HepG2 (cell line): ENCODE measurements around the gene OR1F1. TPM values are rescaled to one million over a fixed set of nuclear protein-coding genes. Genes with fewer than 3 reads are reported as not detected.

Source experiments
- ARID2 ChIP-seq: sonication (generic); formaldehyde crosslinking; IDR thresholded peaks from 2 replicates; pipeline ENCODE4 v1.8.1; 2022; ENCODE audit warnings: mild to moderate bottlenecking, missing genetic modification reagents, borderline replicate concordance
- ASH2L ChIP-seq: fragments of 300-600, 200-600 bp; sonication (generic); IDR thresholded peaks from 2 replicates; pipeline ENCODE4 v1.7.0; 2017; ENCODE audit warnings: low read depth, mild to moderate bottlenecking, moderate library complexity, mixed read lengths, low read length; ENCODE audit not compliant: insufficient read length
- ATM ChIP-seq: fragments of 450-650 bp; IDR thresholded peaks from 2 replicates; pipeline ENCODE4 v1.7.1; 2017; ENCODE audit warnings: mild to moderate bottlenecking, borderline replicate concordance
- DPF2 ChIP-seq: sonication (generic); formaldehyde crosslinking; IDR thresholded peaks from 2 replicates; pipeline ENCODE4 v1.4.0; 2020; ENCODE audit warnings: mild to moderate bottlenecking, low read depth, missing genetic modification reagents, borderline replicate concordance
- FOSL2 ChIP-seq: sonication (generic); formaldehyde crosslinking; IDR thresholded peaks from 2 replicates; pipeline ENCODE4 v1.4.0; 2020; ENCODE audit warnings: missing genetic modification reagents
- JDP2 ChIP-seq: sonication (generic); formaldehyde crosslinking; IDR thresholded peaks from 2 replicates; pipeline ENCODE4 v1.8.1; 2022; ENCODE audit warnings: missing genetic modification reagents, borderline replicate concordance
- KAT7 ChIP-seq: IDR thresholded peaks from 2 replicates; pipeline ENCODE4 v1.6.1; 2018; ENCODE audit warnings: borderline replicate concordance, missing compliant biosample characterization
- KLF12 ChIP-seq: sonication (generic); formaldehyde crosslinking; IDR thresholded peaks from 2 replicates; pipeline ENCODE4 v1.4.0; 2020; ENCODE audit warnings: missing genetic modification reagents, borderline replicate concordance
- MAFK ChIP-seq, 2 experiments: IDR thresholded peaks in 1 of 2; conservative IDR thresholded peaks in 1 of 2; 2 replicates each; pipeline ENCODE4 v1.6.1; 2011; ENCODE audit warnings: improper control_type of control experiment in 2 of 2, low read length in 2 of 2
- MED8 ChIP-seq: sonication (generic); formaldehyde crosslinking; IDR thresholded peaks from 2 replicates; pipeline ENCODE4 v1.8.1; 2023; ENCODE audit warnings: mild to moderate bottlenecking, missing genetic modification reagents; ENCODE audit not compliant: insufficient replicate concordance
- MTF2 ChIP-seq: sonication (generic); formaldehyde crosslinking; IDR thresholded peaks from 2 replicates; pipeline ENCODE4 v1.5.0; 2020; ENCODE audit warnings: missing genetic modification reagents, borderline replicate concordance
- NFE2L2 ChIP-seq: fragments of 150-350 bp; IDR thresholded peaks from 2 replicates; pipeline ENCODE4 v1.6.1; 2014; ENCODE audit warnings: low read length
- NR2F2 ChIP-seq: IDR thresholded peaks from 2 replicates; pipeline ENCODE4 v1.6.1; 2012; ENCODE audit warnings: low read depth, inconsistent platforms, borderline replicate concordance
- NRL ChIP-seq: sonication (generic); formaldehyde crosslinking; IDR thresholded peaks from 2 replicates; pipeline ENCODE4 v1.5.0; 2020; ENCODE audit warnings: missing genetic modification reagents, mild to moderate bottlenecking, moderate library complexity, borderline replicate concordance
- RCOR2 ChIP-seq: IDR thresholded peaks from 2 replicates; pipeline ENCODE4 v1.6.1; 2016; ENCODE audit warnings: missing biosample characterization, missing genetic modification reagents
- RFX3 ChIP-seq: IDR thresholded peaks from 2 replicates; pipeline ENCODE4 v1.6.1; 2016; ENCODE audit warnings: missing biosample characterization, missing genetic modification reagents
- RXRB ChIP-seq: IDR thresholded peaks from 2 replicates; pipeline ENCODE4 v1.6.1; 2016; ENCODE audit warnings: borderline replicate concordance, missing genetic modification reagents, missing compliant biosample characterization
- SP4 ChIP-seq: sonication (generic); formaldehyde crosslinking; IDR thresholded peaks from 2 replicates; pipeline ENCODE4 v1.8.1; 2023; ENCODE audit warnings: mild to moderate bottlenecking, missing genetic modification reagents
- ZBTB21 ChIP-seq: sonication (generic); formaldehyde crosslinking; IDR thresholded peaks from 2 replicates; pipeline ENCODE4 v1.4.0; 2020; ENCODE audit warnings: missing genetic modification reagents
- ZBTB44 ChIP-seq: sonication (generic); formaldehyde crosslinking; IDR thresholded peaks from 2 replicates; pipeline ENCODE4 v1.4.0; 2020; ENCODE audit warnings: missing genetic modification reagents
- ZBTB7A ChIP-seq: sonication (generic); formaldehyde crosslinking; IDR thresholded peaks from 2 replicates; pipeline ENCODE4 v1.8.0; 2022; ENCODE audit warnings: mild to moderate bottlenecking, missing genetic modification reagents
- ZBTB8A ChIP-seq: sonication (generic); formaldehyde crosslinking; IDR thresholded peaks from 2 replicates; pipeline ENCODE4 v1.4.0; 2020; ENCODE audit warnings: mild to moderate bottlenecking, low read depth, missing genetic modification reagents, borderline replicate concordance
- ZEB1 ChIP-seq: IDR thresholded peaks from 2 replicates; pipeline ENCODE4 v1.6.1; 2012; ENCODE audit warnings: mild to moderate bottlenecking, low read depth, inconsistent platforms; ENCODE audit not compliant: insufficient replicate concordance
- ZFP91 ChIP-seq: sonication (generic); formaldehyde crosslinking; IDR thresholded peaks from 2 replicates; pipeline ENCODE4 v1.9.0; 2022; ENCODE audit warnings: missing genetic modification reagents, mild to moderate bottlenecking, borderline replicate concordance
- ZNF350 ChIP-seq: sonication (generic); formaldehyde crosslinking; IDR thresholded peaks from 2 replicates; pipeline ENCODE4 v1.4.0; 2020; ENCODE audit warnings: mild to moderate bottlenecking, low read depth, missing genetic modification reagents, borderline replicate concordance
- ZNF7 ChIP-seq: IDR thresholded peaks from 2 replicates; pipeline ENCODE4 v1.6.1; 2016; ENCODE audit warnings: missing biosample characterization, missing genetic modification reagents
- ZNF720 ChIP-seq: sonication (generic); formaldehyde crosslinking; IDR thresholded peaks from 2 replicates; pipeline ENCODE4 v1.4.0; 2020; ENCODE audit warnings: missing genetic modification reagents
- ZNF83 ChIP-seq: sonication (generic); formaldehyde crosslinking; IDR thresholded peaks from 2 replicates; pipeline ENCODE4 v1.4.0; 2020; ENCODE audit warnings: missing genetic modification reagents, mild to moderate bottlenecking, borderline replicate concordance
- ZNF891 ChIP-seq: sonication (generic); formaldehyde crosslinking; IDR thresholded peaks from 2 replicates; pipeline ENCODE4 v1.5.0; 2020; ENCODE audit warnings: mild to moderate bottlenecking, missing genetic modification reagents
- polyA plus RNA-seq, 8 experiments: library from polyadenylated mRNA; depleted of rRNA in 3 of 8; stranded (reverse) in 7 of 8; unstranded in 1 of 8; fragments of >200 nt; fragmentation: Illumina TruSeq in 4 of 8; extraction: Trizol in 4 of 8; gene quantifications; 2 replicates each; pipeline versions ENCODE4 v1.2.1 to v1.2.3, GENCODE V29; 2011 to 2016; ENCODE audit warnings: low read depth in 4 of 8, missing spikeins in 1 of 8, mixed read lengths in 1 of 8; ENCODE audit not compliant: insufficient read depth in 1 of 8
- total RNA-seq, 5 experiments: library from RNA; depleted of rRNA; stranded (reverse); fragments of >200 nt; fragmentation: Illumina TruSeq; extraction: Trizol; gene quantifications; 2 replicates each; pipeline ENCODE4 v1.2.3, GENCODE V29; 2016; ENCODE audit warnings: low read depth in 1 of 5

OR1F1 gene
- total and polyA plus RNA-seq, 2 of the 13 experiments (the other 11 are each of a cell fraction or from before 2014, with no cell fraction given) = 0.90 TPM; not detected in 1

GRCh38 chr16:3171855-3172593 is 16.0 kb upstream of the OR1F1 start (continued):
- no peak for TF ChIP-seq ZBTB44 (CRISPR knock-in tag)
- TF ChIP-seq ARID2 (CRISPR knock-in tag) = 0 out of 2 replicates have a peak, but pooled peaks have one; percentile 28
- no peak for TF ChIP-seq ZNF83 (CRISPR knock-in tag)
- no peak for TF ChIP-seq ZNF7 (CRISPR knock-in tag)
- TF ChIP-seq NR2F2 = no peak
- no peak for TF ChIP-seq ZBTB7A (CRISPR knock-in tag)
- no peak for TF ChIP-seq MTF2
- TF ChIP-seq ZBTB8A = no peak
- TF ChIP-seq ZEB1 = peak; percentile 72
- TF ChIP-seq ZNF891 (CRISPR knock-in tag) = peak; percentile 38; the same call in 1 of the 2 replicates
- TF ChIP-seq FOSL2 (CRISPR knock-in tag) = 0 out of 2 replicates have a peak, but pooled peaks have one; percentile 21
- no peak for TF ChIP-seq DPF2
- TF ChIP-seq ZNF350 (CRISPR knock-in tag) = 0 out of 2 replicates have a peak, but pooled peaks have one; percentile 22
- TF ChIP-seq NRL = peak; percentile 30; the same call in 1 of the 2 replicates
- 0 out of 2 replicates have a peak, but pooled peaks have one; percentile 16 for TF ChIP-seq ZFP91 (CRISPR knock-in tag)
- no peak for TF ChIP-seq MED8 (CRISPR knock-in tag)
- no peak for TF ChIP-seq ZNF720
- no peak for TF ChIP-seq MAFK (conservative IDR thresholded peaks at IDR 0.05 in 1 of 2, IDR thresholded peaks at IDR 0.05 in 1 of 2; ENCODE audit: low read length in 2 of 2)
- no peak for TF ChIP-seq RFX3 (CRISPR knock-in tag)
- TF ChIP-seq KLF12 (CRISPR knock-in tag) = no peak
- TF ChIP-seq RXRB (CRISPR knock-in tag) = no peak
- 0 out of 2 replicates have a peak, but pooled peaks have one; percentile 42 for TF ChIP-seq KAT7 (CRISPR knock-in tag)
- TF ChIP-seq RCOR2 (CRISPR knock-in tag) = no peak
- TF ChIP-seq JDP2 = no peak
- TF ChIP-seq SP4 (CRISPR knock-in tag) = peak; percentile 52; the same call in 1 of the 2 replicates
- TF ChIP-seq ASH2L = peak; percentile 32
- no peak for TF ChIP-seq ZBTB21 (CRISPR knock-in tag)
- TF ChIP-seq NFE2L2 = no peak
- TF ChIP-seq ATM = no peak
